Measurements from ENCODE around the gene C20orf173.

GRCh38 chr20:35497780-35498189 is 31.7 kb downstream of the C20orf173 start:
- TF ChIP-seq CTCF (IDR thresholded peaks at IDR 0.05 in 2 of 3, conservative IDR thresholded peaks at IDR 0.05 in 1 of 3; ENCODE audit: borderline replicate concordance in 1 of 3, insufficient read depth in 1 of 3, low read depth in 2 of 3, low read length in 2 of 3): no peak
- TF ChIP-seq JUND (IDR thresholded peaks at IDR 0.05): no peak

Data from HCT116 (cell line).